T follicular helper cell (primary cell): ENCODE results near the gene LRIT3.

Source experiments
- DNase-seq: peaks from one replicate; pipeline ENCODE4 v3.0.0-alpha.2; 2020; ENCODE audit warnings: low read depth

LRIT3 gene

DNA sequence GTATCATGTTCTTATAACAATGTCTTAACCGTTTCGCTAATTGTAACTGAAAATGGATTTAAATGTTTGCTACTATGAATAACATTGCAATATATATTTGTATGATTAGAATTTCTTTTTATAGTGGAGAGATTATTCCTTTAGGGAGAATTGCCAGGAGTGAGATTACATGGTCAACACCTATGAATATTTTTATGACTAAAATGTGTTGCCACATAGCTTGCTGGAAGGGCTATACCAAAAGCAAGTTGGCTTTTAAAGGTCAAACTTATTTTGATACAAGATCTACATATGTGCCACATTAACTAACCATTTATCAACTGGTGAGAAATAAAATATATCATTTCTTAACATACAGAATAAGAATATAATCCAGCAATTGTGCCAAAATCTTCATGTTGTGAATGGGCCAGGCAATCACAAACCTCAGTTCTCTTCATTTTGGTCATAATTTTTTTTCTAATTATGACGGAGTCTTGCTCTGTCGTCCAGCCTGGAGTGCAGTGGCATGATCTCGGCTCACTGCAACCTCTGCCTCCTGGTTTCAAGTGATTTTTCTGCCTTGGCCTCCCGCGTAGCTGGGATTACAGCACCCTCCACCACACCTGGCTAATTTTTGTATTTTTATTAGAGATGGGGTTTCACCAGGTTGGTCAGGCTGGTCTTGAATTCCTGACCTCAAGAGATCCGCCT is 54.8 kb downstream of the LRIT3 start:
- no peak for DNase-seq

DNA sequence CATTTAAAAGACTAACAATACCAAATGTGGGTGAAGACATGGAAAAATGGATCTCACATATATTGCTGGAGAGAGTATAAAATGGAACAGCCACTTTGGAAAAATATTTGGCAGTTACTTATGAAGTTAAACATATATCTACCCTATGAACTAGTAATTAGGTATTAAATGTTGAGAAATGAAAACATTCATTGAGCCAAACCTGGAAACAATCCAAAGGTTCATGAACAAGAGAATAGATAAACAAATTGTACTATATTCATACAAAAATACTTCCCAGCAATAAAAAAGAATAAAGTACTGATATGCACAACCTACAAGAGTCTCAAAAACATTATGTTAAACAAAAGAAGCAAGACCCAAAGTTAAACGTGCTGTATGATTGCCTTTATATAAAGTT is 60.8 kb downstream of the LRIT3 start:
- no peak for DNase-seq

DNA sequence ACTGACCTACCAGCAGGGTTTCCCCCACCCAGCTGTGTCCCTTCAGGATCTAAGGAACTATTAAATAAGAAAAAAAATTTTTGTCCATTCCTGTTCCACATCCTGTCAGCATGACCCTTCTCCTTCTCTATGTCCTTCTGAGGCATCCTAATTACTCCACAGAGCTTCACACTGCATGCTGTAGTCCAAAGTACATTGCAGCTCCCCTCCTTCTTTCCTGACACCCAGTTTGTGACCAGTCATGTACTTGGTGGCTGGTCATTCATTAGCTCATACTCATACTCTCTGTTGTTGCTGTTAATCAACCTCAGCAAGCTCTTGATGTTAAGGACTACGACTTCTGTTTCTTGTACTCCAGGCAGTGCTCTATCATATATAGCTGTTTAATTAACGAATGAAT is 62.3 kb downstream of the LRIT3 start:
- no peak for DNase-seq

DNA sequence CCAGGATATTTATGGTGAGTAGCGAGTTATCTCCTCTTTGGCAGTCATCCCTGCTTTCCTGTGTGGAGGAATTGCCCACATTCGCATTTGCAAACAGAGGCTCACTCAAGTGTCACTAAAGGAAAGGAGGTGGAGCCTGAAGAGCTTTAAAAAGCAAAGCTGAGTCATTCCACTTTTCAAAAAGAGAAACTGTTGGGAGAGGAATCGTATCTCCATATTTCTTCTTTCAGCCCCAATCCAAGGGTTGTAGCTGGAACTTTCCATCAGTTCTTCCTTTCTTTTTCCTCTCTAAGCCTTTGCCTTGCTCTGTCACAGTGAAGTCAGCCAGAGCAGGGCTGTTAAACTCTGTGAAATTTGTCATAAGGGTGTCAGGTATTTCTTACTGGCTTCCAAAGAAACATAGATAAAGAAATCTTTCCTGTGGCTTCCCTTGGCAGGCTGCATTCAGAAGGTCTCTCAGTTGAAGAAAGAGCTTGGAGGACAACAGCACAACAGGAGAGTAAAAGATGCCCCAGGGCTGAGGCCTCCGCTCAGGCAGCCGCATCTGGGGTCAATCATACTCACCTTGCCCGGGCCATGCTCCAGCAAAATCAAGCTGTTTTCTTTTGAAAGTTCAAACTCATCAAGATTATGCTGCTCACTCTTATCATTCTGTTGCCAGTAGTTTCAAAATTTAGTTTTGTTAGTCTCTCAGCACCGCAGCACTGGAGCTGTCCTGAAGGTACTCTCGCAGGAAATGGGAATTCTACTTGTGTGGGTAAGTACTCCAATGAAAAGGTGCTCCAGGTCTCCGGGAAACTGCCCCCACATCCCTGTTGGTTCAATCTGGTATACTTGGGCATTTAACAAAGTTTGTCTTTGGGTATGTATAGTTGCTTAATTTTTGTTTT is 65.0 kb downstream of the LRIT3 start, which contains the start of gene EGF:
EGF (plus strand) TSS at position 178 of the 890 bp plus-strand sequence; CDS start at position 631, 453 bp downstream.
- DNase-seq = no peak

DNA sequence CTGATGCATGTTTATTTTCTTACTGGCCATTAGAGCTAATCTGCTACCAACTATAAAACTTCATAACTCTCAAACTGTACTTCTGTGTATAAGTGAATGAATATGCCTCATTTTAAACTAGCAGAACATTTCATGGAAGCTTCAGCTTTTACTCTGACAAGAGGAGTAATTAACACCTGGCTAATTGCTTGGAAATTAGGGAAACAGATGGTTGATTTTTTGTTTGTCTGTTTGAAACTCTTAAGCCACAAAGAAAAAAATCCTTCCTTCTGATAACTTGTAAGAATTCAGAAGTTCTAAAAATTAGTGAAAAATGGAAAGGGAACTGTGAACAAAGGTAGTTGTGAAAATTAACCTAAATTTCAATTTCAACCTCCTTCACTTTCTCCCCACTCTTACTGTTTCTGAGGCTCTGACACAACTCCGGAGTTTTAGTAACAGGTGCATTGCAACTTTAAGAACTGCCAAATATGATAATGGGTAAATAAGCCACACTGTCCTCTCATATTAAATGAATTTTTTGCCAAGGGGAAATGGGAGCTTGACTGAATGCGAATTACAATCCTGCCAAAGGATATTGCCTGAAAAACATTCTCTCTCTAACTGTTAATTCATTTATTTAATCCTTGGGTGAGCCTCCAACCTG is 65.8 kb downstream of the LRIT3 start:
- no peak for DNase-seq

DNA sequence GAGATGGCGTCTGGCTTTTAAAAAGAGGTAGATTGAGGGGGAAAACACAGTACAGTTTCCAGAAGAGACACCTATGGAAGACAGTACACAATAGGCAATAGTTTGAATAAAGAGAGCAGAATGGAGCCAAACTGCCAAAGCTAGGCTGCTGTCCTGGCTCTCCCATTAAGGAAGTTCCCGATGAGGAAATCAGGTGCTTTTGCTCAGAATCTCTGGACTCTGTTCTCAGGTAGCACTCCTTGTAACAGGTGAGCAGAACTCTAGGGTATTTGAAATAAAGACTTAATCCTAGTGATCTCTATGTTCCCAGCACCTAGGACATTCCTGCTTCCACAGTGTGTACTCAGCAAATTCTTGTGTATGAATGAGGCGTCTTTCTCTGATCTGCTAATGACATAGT is 66.4 kb downstream of the LRIT3 start:
- DNase-seq = no peak

DNA sequence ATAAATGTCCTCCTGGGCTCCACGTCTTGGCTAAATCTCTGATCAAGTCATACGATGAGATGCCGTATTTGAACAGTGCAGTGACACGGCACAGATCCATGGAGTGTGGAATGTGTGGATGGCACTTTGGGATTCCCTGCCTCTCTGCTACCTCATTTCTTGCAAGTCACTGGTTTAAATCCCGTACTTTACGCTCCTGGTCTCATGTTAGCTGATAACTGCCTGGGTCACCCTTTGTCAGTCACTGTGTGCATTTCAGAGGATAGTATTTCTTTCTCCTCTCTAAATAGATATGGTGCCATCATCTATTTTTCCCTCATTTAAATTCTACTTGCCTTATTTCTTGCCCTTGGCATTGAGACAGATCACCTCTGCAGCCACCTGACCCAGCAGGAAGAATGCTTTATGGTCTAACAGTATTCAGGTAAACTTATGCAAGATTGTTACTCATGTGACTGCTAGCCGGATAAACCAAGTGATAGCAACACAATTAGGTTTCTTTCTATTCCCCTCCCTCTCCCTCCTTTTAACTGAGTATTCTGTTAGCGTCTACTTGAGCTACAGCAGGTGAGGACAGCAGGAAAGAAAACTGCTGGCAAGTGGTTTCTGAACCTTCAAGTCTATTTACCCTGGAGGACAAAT is 67.6 kb downstream of the LRIT3 start:
- DNase-seq = no peak

DNA sequence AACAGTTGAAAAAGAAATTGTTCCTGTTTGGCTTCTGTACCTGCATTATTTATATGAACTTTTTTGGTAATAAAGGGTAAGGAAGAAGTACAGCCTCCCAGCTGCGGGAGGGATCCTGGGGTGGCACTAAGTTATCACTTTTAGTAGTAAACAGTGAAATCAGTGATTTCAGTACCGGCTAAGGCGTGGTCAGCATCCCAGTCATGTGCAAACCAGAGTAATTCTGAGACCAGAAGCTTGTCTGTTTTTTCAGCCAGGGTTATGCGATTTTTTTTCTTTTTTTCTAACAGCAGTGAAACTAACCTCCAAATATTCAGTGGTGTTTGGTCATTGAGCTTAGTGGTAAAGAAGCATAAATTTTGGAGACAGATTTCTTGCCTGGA is 68.1 kb downstream of the LRIT3 start:
- no peak for DNase-seq

DNA sequence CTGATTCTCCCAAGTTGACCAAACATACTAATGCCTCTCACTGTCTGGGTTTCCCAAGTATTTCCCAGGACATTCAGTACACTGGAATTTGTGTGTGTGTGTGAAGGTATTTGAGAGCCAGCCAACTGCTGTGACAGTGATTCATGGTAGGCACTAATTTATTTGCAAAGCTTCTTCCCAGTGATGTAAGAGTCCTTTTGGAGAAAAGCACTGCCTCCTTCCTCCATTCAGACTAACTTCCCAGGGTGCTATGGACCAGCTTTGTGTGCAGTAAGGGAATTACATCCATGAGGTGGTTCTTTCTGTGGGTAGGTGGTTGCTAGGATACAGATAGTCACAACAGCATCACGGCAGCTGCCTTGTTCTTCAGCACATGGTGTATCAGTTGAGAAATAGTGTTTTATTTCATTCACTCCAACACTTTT is 73.5 kb downstream of the LRIT3 start:
- DNase-seq = no peak
